ENCODE results near the gene GHDC. TPM values are rescaled to one million over a fixed set of nuclear protein-coding genes. Genes with fewer than 3 reads are reported as not detected.

GHDC gene
- total RNA-seq, 6 experiments from 2014 or later: 8.8 to 23.9 (median 12.8) TPM

DNA sequence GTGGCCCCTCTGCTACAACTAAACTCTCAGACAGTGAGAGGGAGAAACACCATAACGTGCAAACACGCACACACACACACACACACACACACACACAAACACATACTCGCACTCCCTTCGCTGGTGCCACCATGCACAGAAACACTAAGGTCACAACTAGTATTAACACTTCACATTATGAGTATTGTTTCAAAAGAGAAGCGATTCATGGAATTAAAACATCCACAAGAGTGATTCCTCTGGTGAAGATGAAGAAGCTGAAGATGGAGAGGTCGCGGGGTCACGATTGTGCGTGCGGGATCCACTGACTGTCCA is 7.1 kb upstream of the GHDC start:
- H3K9me3 ChIP-seq: no peaks in the 10 kb centered on the region
- intact Hi-C loops (cut with DNase I): no loop called here
- no peaks in the 10 kb centered on the region for H3K27me3 ChIP-seq
- DNase-seq (no peak), ATAC-seq (no peak)
- peaks cover 0 to 7% (median 2%) of the 10 kb centered on the region in 4 donors for H3K36me3 ChIP-seq
- TF ChIP-seq POLR2A (IDR thresholded peaks at IDR 0.05) (no peak), CTCF (IDR thresholded peaks at IDR 0.05) (no peak)
- peaks cover 0 to 15% (median 5%) of the 10 kb centered on the region in 4 donors for H3K4me1 ChIP-seq
- H3K27ac ChIP-seq: peak overlapping the region in 1 of 3 donors; percentile 49
- H3K4me3 ChIP-seq: no peak overlapping the region
- 69% methylated on average over 10 of the region's 10 CpGs for WGBS (ENCODE audit: insufficient coverage, low coverage, low lambda C conversion rate, missing lambda C conversion rate)

GRCh38 chr17:42200706-42201457 is 6.6 kb upstream of the GHDC start:
- intact Hi-C loops (cut with DNase I): no loop called here
- Histone ChIP-seq H3K9me3 (no peaks in the 10 kb centered on the region), H3K27me3 (no peaks in the 10 kb centered on the region), H3K36me3 (peaks cover 0 to 7% (median 2%) of the 10 kb centered on the region in 4 donors), H3K27ac (peak overlapping the region in 2 of 3 donors; percentile 49 to 56), H3K4me1 (peaks cover 0 to 15% (median 5%) of the 10 kb centered on the region in 4 donors), H3K4me3 (peak overlapping the region in 1 of 3 donors; percentile 17)
- ATAC-seq (peak; percentile 79 to 89 (median 82)), DNase-seq (peak in 1 of 3 donors; percentile 71)
- WGBS (ENCODE audit: insufficient coverage, low coverage, low lambda C conversion rate, missing lambda C conversion rate): 47% methylated on average over 5 of the region's 14 CpGs
- no peak for TF ChIP-seq POLR2A (IDR thresholded peaks at IDR 0.05)
- TF ChIP-seq CTCF (IDR thresholded peaks at IDR 0.05): no peak

- 63% methylated on average over 2 of the region's 12 CpGs for WGBS (ENCODE audit: insufficient coverage, low coverage, low lambda C conversion rate, missing lambda C conversion rate)
- DNase-seq (no peak), ATAC-seq (no peak)
- Histone ChIP-seq H3K36me3 (peaks cover 0 to 7% (median 1%) of the 10 kb centered on the region in 4 donors), H3K27ac (no peak overlapping the region), H3K27me3 (no peaks in the 10 kb centered on the region), H3K9me3 (no peaks in the 10 kb centered on the region), H3K4me3 (no peak overlapping the region), H3K4me1 (peaks cover 0 to 19% (median 5%) of the 10 kb centered on the region in 4 donors)
- no peak for TF ChIP-seq CTCF (IDR thresholded peaks at IDR 0.05)
- no peak for TF ChIP-seq POLR2A (IDR thresholded peaks at IDR 0.05)
- intact Hi-C loops (cut with DNase I): no loop called here
These were observed 5.2 kb upstream of the GHDC start for GRCh38 chr17:42199416-42200011.

DNA sequence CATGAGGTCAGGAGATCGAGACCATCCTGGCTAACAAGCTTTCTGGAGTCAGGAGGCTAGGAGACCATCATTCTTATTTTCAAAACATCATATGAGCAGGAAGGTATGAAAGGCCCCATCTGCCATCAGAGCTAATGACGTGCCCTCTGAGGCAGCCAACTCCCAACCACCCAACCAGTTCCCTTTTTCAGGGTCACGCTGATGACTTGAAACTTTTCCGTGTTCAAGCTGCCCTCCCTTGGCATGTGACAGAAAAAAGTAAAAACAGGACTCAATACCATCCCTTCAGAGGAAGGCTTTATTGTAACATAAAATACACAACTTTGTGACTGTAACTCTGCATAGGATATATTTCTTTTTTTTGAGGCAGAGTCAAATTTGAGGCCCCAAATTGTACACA is 4.6 kb upstream of the GHDC start:
- Histone ChIP-seq H3K9me3 (no peaks in the 10 kb centered on the region), H3K4me3 (no peak overlapping the region), H3K27ac (no peak overlapping the region), H3K27me3 (no peaks in the 10 kb centered on the region), H3K4me1 (peaks cover 0 to 20% (median 5%) of the 10 kb centered on the region in 4 donors), H3K36me3 (peaks cover 0 to 3% (median 0%) of the 10 kb centered on the region in 4 donors)
- intact Hi-C loops (cut with DNase I): no loop called here
- no peak for DNase-seq
- 75% methylated on average over 4 of the region's 4 CpGs for WGBS (ENCODE audit: insufficient coverage, low coverage, low lambda C conversion rate, missing lambda C conversion rate)
- TF ChIP-seq CTCF (IDR thresholded peaks at IDR 0.05): no peak
- TF ChIP-seq POLR2A (IDR thresholded peaks at IDR 0.05): no peak
- peak in 2 of 4 donors; percentile 5 to 7 for ATAC-seq

Measured in right lobe of liver (tissue), 6 donors.